HFF-Myc (cell line): ENCODE data around the gene MFAP1.
A peak's percentile ranks its signal among the peaks of the same experiment; 100 is the strongest.
"Not testable (repeated sequence)": the region's sequence is repeated elsewhere in the genome, so short reads cannot be mapped to it uniquely, and the experiment has no call there.

ENCODE experiments used
- DNase-seq: peaks from one replicate; pipeline ENCODE4 v3.0.0-alpha.2; 2011; ENCODE audit warnings: low read depth; ENCODE audit errors: extremely low read depth
- H3K4me3 ChIP-seq: replicated peaks from 2 replicates; pipeline ENCODE4 v1.5.1; 2011; ENCODE audit warnings: low read depth, mild to moderate bottlenecking, control low read depth, low read length
- TF ChIP-seq, protein P1 (sequence below): IDR thresholded peaks from 2 replicates; pipeline ENCODE4 v1.5.1; 2012; ENCODE audit warnings: mild to moderate bottlenecking, low read depth, low read length, control low read depth; ENCODE audit errors: missing control alignments

Gene MFAP1

DNA sequence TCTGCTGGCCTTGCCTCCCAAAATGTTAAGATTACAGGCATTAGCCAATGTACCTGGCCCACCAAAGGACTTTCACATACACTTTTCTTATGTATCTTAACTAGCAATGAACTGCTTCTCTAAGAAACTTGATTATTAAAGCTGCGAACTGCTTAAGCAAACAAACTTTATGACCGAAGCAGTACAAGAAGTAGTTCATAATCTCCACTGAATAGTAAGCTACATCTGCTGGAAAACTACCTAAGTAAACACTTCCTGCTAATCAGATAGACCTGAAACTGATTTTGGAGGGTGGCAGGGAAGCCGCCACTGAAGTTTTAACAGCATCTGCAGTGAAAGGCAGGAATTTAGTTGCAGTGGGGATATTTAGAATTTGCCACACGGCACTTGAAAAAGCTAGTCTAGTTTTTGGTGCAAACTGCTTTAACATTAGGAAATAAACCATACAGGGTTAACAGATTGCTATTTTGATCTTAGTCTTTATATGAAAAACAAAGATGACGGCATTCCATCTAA lies 16.0 kb downstream of the MFAP1 start:
- no peak overlapping the region for H3K4me3 ChIP-seq
- DNase-seq = no peak

DNA sequence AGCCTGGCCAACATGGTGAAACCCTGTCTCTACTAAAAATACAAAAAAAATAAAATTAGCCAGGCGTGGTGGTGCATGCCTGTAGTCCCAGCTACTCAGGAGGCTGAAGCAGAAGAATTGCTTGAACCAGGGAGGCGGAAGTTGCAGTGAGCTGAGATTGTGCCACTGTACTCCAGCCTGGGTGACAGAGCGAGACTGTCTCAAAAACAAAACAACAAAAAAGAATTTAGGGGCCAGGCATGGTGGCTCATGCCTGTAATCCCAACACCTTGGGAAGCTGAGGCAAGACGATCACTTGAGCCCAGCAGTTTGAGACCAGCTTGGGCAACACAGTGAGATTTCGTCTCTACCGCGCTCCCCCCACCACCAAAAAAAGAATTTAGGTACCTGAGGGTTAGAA lies 21.8 kb downstream of the MFAP1 start:
- not testable (repeated sequence) for H3K4me3 ChIP-seq, DNase-seq

More for the DNA sequence above, 16.0 kb downstream of the MFAP1 start:
- TF ChIP-seq, protein P1, sequence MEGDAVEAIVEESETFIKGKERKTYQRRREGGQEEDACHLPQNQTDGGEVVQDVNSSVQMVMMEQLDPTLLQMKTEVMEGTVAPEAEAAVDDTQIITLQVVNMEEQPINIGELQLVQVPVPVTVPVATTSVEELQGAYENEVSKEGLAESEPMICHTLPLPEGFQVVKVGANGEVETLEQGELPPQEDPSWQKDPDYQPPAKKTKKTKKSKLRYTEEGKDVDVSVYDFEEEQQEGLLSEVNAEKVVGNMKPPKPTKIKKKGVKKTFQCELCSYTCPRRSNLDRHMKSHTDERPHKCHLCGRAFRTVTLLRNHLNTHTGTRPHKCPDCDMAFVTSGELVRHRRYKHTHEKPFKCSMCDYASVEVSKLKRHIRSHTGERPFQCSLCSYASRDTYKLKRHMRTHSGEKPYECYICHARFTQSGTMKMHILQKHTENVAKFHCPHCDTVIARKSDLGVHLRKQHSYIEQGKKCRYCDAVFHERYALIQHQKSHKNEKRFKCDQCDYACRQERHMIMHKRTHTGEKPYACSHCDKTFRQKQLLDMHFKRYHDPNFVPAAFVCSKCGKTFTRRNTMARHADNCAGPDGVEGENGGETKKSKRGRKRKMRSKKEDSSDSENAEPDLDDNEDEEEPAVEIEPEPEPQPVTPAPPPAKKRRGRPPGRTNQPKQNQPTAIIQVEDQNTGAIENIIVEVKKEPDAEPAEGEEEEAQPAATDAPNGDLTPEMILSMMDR = no peak

- peak; percentile 60 for DNase-seq
- TF ChIP-seq, protein P1 = no peak
- peak within 1 kb of the TSS; percentile 96 for H3K4me3 ChIP-seq
These were observed 24.0 kb downstream of the MFAP1 start, which contains the start of gene HYPK for GRCh38 chr15:43800286-43801141. HYPK (plus strand) TSS chr15:43800599; CDS start chr15:43800623, 24 bp downstream.

DNA sequence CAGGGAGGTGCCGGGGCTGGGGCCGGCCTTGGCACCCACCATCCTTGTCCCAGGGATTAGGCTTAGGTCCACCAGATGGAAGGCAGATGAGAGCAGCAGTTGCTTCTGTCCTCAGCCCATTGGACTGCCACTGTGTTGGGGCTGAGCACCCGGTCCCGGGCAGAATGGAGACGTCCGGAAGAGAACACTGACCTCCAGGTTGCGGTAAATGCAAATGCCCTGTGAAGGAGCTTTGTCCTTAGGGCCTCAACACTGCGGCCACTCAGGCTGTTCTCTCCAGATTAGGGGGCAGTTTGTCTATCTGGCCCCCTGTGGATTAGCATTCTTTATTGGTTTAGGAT lies 24.6 kb downstream of the MFAP1 start, which contains the start of gene SERINC4:
TSS of gene SERINC4 (minus strand) at position 276 of the 341 bp plus-strand sequence. CDS start at position 42, 234 bp downstream.
- no peak for DNase-seq
- TF ChIP-seq, protein P1 = no peak
- H3K4me3 ChIP-seq = peak within 1 kb of the TSS; percentile 96

- no peak for DNase-seq
- TF ChIP-seq, protein P1 = no peak
- H3K4me3 ChIP-seq = no peak overlapping the region
These were observed 25.1 kb downstream of the MFAP1 start for GRCh38 chr15:43799209-43799944.

DNA sequence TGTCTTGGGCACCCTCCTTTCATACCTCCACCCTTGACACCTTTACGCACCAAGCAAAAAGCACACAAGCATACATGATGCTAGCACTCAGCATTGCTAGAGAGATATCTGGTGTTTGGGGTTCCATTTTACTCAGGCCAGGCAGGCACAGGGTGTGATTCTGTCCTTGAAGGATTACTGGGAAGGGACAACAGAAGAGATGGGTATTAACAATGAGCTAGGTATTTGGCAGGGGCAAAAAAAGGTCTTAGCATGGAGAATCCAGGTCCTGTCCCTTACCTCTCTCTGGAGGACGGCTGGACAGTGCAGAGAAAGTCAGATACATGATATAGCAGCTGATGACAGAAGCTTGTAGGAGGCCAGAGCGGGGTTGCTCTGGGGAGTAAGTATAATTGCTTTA lies 27.9 kb downstream of the MFAP1 start:
- H3K4me3 ChIP-seq = no peak overlapping the region
- no peak for DNase-seq
- TF ChIP-seq, protein P1 = no peak

DNA sequence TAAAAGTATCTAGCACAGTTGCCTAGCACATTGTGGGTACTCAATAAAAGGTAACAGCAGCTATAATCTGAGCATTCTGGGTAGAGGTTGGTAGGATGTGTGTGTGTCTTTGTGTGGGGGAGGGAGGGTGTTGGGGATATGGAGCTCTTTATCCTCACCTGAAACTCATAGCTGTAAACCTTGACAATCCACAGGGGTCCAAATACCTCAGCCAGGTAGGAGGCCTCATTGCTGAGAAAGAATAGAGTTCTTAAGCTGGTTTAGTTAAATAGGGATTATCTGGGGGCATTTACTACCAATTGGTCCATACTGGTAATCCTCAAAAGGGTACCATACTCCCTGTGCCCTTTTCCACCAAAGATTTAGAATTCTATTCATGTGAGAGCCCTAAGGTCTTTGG lies 28.5 kb downstream of the MFAP1 start:
- no peak for DNase-seq
- TF ChIP-seq, protein P1 = no peak

More for the DNA sequence above, 28.5 kb downstream of the MFAP1 start:
- no peak overlapping the region for H3K4me3 ChIP-seq
